Upper lobe of left lung (tissue), 6 donors: ENCODE measurements around the gene ABCC4. TPM values are rescaled to one million over a fixed set of nuclear protein-coding genes. Genes with fewer than 3 reads are reported as not detected.

Experiments used
- ATAC-seq, 2 donors: fragments of 200-7000 bp; cut with Tn5 transposase; one replicate each; pipeline ENCODE4 v1.9.1; 2022; ENCODE audit warnings: mild to moderate bottlenecking in 2 of 2, moderate library complexity in 2 of 2; ENCODE audit not compliant: low FRiP score in 2 of 2
- DNase-seq, 2 donors: peaks; one replicate each; pipeline ENCODE4 v3.0.0-alpha.2; 2019 to 2020
- H3K27ac ChIP-seq, 4 donors: fragments of 200-600 bp; sonication (generic); one replicate each; pipeline ENCODE4 v1.5.1; 2016 to 2019
- H3K27me3 ChIP-seq, 4 donors: fragments of 200-600 bp; sonication (generic); one replicate each; pipeline ENCODE4 v1.5.1; 2017 to 2019
- H3K36me3 ChIP-seq, 4 donors: fragments of 200-600 bp; sonication (generic); one replicate each; pipeline ENCODE4 v1.5.1; 2016 to 2019
- H3K4me1 ChIP-seq, 4 donors: fragments of 200-600 bp; sonication (generic); one replicate each; pipeline ENCODE4 v1.5.1; 2018 to 2019
- H3K4me3 ChIP-seq, 4 donors: fragments of 200-600 bp; sonication (generic); one replicate each; pipeline ENCODE4 v1.5.1; 2017 to 2019; ENCODE audit warnings: mild to moderate bottlenecking in 2 of 4, moderate library complexity in 1 of 4
- H3K9me3 ChIP-seq, 4 donors: fragments of 200-600 bp; sonication (generic); one replicate each; pipeline ENCODE4 v1.5.1; 2018 to 2019
- CTCF ChIP-seq, 6 experiments: fragments of 450-650 bp in 4 of 6; fragments of 200-600 bp in 2 of 6; sonication (generic) in 2 of 6; IDR thresholded peaks; one replicate each; pipeline ENCODE4 v1.5.1; 2016 to 2019; ENCODE audit warnings: antibody characterized with exemption in 6 of 6
- EP300 ChIP-seq, 4 donors: sonication (generic); formaldehyde crosslinking; IDR thresholded peaks; one replicate each; pipeline ENCODE4 v1.5.1; 2017; ENCODE audit warnings: antibody characterized with exemption in 4 of 4, control low read depth in 2 of 4
- POLR2A ChIP-seq, 4 donors: fragments of 450-650 bp; IDR thresholded peaks; one replicate each; pipeline ENCODE4 v1.5.1; 2016 to 2017; ENCODE audit warnings: antibody characterized with exemption in 4 of 4, mild to moderate bottlenecking in 2 of 4
- POLR2AphosphoS5 ChIP-seq, 2 donors: sonication (generic); formaldehyde crosslinking; IDR thresholded peaks; one replicate each; pipeline ENCODE4 v1.5.1; 2017; ENCODE audit warnings: antibody characterized with exemption in 2 of 2
- WGBS, 2 donors: methylation state at CpG; one replicate each; pipeline ENCODE4 v1.1.5; 2017 to 2018; 5-methylcytosine and 5-hydroxymethylcytosine counted together
- total RNA-seq, 6 donors: library from RNA; depleted of rRNA in 4 of 6; stranded (reverse); fragments of >200 nt in 4 of 6; gene quantifications; one replicate each; pipeline versions ENCODE4 v1.1.0 to v1.2.1, GENCODE V29; 2016 to 2021
- donor health status: DM: no; HTN: no; CAD: no; lungs with moderate emphysema.
- donor health status: DM: no; HTN: yes; CAD: no; lungs with severe emphysema.

The ABCC4 gene
- total RNA-seq, 6 donors from 2014 or later: 17.0 to 78.6 (median 31.9) TPM

GRCh38 chr13:95083066-95083465 lies 218.2 kb downstream of the ABCC4 start:
- no peak for ATAC-seq
- Histone ChIP-seq H3K36me3 (peaks cover 0 to 3% (median 0%) of the 10 kb centered on the region in 4 donors), H3K9me3 (no peaks in the 10 kb centered on the region), H3K27me3 (no peaks in the 10 kb centered on the region), H3K4me1 (no peaks in the 10 kb centered on the region), H3K27ac (no peak overlapping the region), H3K4me3 (no peak overlapping the region)
- TF ChIP-seq EP300 (IDR thresholded peaks at IDR 0.05): no peak
- TF ChIP-seq POLR2AphosphoS5 (IDR thresholded peaks at IDR 0.05): no peak
- TF ChIP-seq POLR2A (IDR thresholded peaks at IDR 0.05): no peak
- no peak for TF ChIP-seq CTCF (IDR thresholded peaks at IDR 0.05)
- no peak for DNase-seq
- 83 to 93% methylated on average over 7 of the region's 7 CpGs for WGBS, 2 donors

DNA sequence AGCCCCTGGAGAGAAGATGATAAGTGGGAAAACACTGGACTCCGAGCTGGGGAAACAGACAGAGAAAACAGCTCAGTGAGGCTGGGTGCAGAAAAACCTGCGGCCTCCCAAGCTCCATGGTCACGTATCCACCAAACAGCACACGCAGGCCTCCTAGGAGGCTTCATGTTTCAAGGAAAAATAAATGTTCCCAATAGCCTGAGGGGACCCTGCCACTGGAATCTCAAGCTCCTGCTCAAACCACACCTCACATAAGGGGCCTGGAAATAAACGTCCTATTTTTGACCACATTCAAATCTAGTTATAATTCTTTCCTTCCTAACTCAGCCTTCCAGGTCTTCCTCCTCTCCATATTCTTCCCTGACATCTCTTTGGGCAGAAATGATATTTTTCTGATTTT lies 225.7 kb downstream of the ABCC4 start:
- H3K36me3 ChIP-seq: peaks cover 0 to 35% (median 8%) of the 10 kb centered on the region in 4 donors
- H3K4me1 ChIP-seq: no peaks in the 10 kb centered on the region
- DNase-seq (no peak), ATAC-seq (no peak)
- no peaks in the 10 kb centered on the region for H3K9me3 ChIP-seq
- WGBS, 2 donors: 87 to 90% methylated on average over 5 of the region's 5 CpGs
- H3K27me3 ChIP-seq: no peaks in the 10 kb centered on the region
- H3K27ac ChIP-seq: no peak overlapping the region
- H3K4me3 ChIP-seq: no peak overlapping the region
- TF ChIP-seq POLR2A (IDR thresholded peaks at IDR 0.05) (no peak), POLR2AphosphoS5 (IDR thresholded peaks at IDR 0.05) (no peak), CTCF (IDR thresholded peaks at IDR 0.05) (no peak), EP300 (IDR thresholded peaks at IDR 0.05) (no peak)

- H3K27me3 ChIP-seq: no peaks in the 10 kb centered on the region
- TF ChIP-seq POLR2AphosphoS5 (IDR thresholded peaks at IDR 0.05) (no peak), CTCF (IDR thresholded peaks at IDR 0.05) (no peak), EP300 (IDR thresholded peaks at IDR 0.05) (no peak), POLR2A (IDR thresholded peaks at IDR 0.05) (no peak)
- ATAC-seq: no peak
- DNase-seq: no peak
- 81 to 91% methylated on average over 3 of the region's 3 CpGs for WGBS, 2 donors
- H3K27ac ChIP-seq: no peak overlapping the region
- H3K4me3 ChIP-seq: no peak overlapping the region
- H3K36me3 ChIP-seq: peaks cover 0 to 40% (median 9%) of the 10 kb centered on the region in 4 donors
- H3K4me1 ChIP-seq: no peaks in the 10 kb centered on the region
- H3K9me3 ChIP-seq: no peaks in the 10 kb centered on the region
These were observed 226.4 kb downstream of the ABCC4 start for GRCh38 chr13:95074820-95075219.

DNA sequence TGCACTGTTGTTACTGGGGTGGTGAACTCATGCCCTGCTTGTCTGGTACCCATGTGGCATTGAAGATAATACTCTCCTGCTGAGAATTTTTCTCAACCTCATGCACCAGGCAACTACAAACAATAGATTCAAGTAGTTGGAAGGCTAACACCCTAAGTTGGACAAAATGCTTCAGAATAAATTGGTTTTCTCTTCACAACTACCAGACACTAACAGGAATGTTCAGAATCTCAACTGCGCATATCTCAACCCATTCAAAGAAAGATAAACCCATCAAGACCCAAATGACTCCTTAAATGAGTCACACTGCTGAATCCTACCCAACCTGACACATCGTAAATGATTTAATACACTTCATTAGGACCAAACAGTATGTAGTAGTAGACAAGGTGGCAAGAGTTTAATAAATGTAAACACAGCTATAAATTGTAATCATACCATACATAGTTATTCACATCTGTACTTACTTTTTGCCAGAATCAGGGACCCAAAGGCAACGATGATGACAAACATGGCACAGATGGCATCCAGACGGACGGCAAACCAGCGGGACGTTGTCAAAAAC lies 227.4 kb downstream of the ABCC4 start:
- TF ChIP-seq EP300 (IDR thresholded peaks at IDR 0.05): no peak
- no peak for TF ChIP-seq POLR2AphosphoS5 (IDR thresholded peaks at IDR 0.05)
- no peak for TF ChIP-seq POLR2A (IDR thresholded peaks at IDR 0.05)
- TF ChIP-seq CTCF (IDR thresholded peaks at IDR 0.05): no peak
- H3K27ac ChIP-seq: no peak overlapping the region
- H3K27me3 ChIP-seq: no peaks in the 10 kb centered on the region
- peaks cover 0 to 47% (median 9%) of the 10 kb centered on the region in 4 donors for H3K36me3 ChIP-seq
- ATAC-seq (no peak), DNase-seq (no peak)
- no peaks in the 10 kb centered on the region for H3K4me1 ChIP-seq
- no peak overlapping the region for H3K4me3 ChIP-seq
- H3K9me3 ChIP-seq: no peaks in the 10 kb centered on the region
- WGBS, 2 donors: 92 to 99% methylated on average over 7 of the region's 7 CpGs

- Histone ChIP-seq H3K4me3 (no peak overlapping the region), H3K36me3 (peaks cover 0 to 23% (median 6%) of the 10 kb centered on the region in 4 donors), H3K9me3 (no peaks in the 10 kb centered on the region), H3K27me3 (no peaks in the 10 kb centered on the region), H3K27ac (no peak overlapping the region), H3K4me1 (no peaks in the 10 kb centered on the region)
- ATAC-seq (no peak), DNase-seq (no peak)
- 49 to 56% methylated on average over 3 of the region's 3 CpGs for WGBS, 2 donors
- no peak for TF ChIP-seq CTCF (IDR thresholded peaks at IDR 0.05)
- no peak for TF ChIP-seq POLR2A (IDR thresholded peaks at IDR 0.05)
- no peak for TF ChIP-seq EP300 (IDR thresholded peaks at IDR 0.05)
- TF ChIP-seq POLR2AphosphoS5 (IDR thresholded peaks at IDR 0.05): no peak
These were observed 233.9 kb downstream of the ABCC4 start for GRCh38 chr13:95067303-95067702.
